ENCODE results near the gene ST7L. TPM values are rescaled to one million over a fixed set of nuclear protein-coding genes. Genes with fewer than 3 reads are reported as not detected.

The ST7L gene
- total and polyA plus RNA-seq, 2 donors (not counting 3 experiments of a cell fraction or from before 2014, with no cell fraction given): 12.3 to 28.4 TPM

DNA sequence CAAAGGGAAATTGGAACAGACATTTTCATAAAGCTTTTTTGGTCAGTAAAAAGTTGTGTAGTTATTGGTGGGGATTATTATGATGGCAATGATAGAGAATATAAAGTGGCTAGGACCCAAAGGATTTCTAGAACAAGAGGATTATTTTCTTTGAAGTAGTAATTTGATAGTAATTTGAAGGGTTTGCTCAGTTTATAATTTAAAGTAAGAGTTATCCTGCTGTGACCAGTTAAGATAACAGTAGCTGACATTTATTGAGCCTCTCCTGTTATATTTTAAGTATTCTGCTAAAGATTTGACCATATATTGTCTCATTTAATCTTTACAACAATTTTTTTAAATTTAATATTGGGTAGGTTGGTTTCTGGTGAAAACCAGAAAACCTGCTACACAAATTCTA lies 15.4 kb upstream of the ST7L start:
- FAIRE-seq (no peak), DNase-seq (ENCODE audit: low read depth, low spot score) (no peak)
- H3K4me1 ChIP-seq (ENCODE audit: control insufficient read depth, extremely low read depth, insufficient read depth, low read length): peaks cover 24% of the 10 kb centered on the region
- TF ChIP-seq GATA2 (IDR thresholded peaks at IDR 0.05; ENCODE audit: insufficient read depth, insufficient read length, low read depth, low read length) (no peak), CTCF (IDR thresholded peaks at IDR 0.05; ENCODE audit: extremely low read depth in 1 of 2, insufficient read depth in 1 of 2, low read depth in 1 of 2, low read length in 2 of 2) (no peak), FOS (IDR thresholded peaks at IDR 0.05; ENCODE audit: borderline replicate concordance, insufficient read depth, low read length) (no peak), POLR2A (IDR thresholded peaks at IDR 0.05; ENCODE audit: low read depth, low read length) (no peak), JUN (IDR thresholded peaks at IDR 0.05; ENCODE audit: borderline replicate concordance, insufficient read depth, insufficient read length, low read depth) (no peak), MAX (IDR thresholded peaks at IDR 0.05; ENCODE audit: insufficient read depth, insufficient read length) (no peak), POLR2AphosphoS5 (IDR thresholded peaks at IDR 0.05; ENCODE audit: insufficient read depth, low read depth, low read length) (no peak), EZH2 (IDR thresholded peaks at IDR 0.05; ENCODE audit: borderline replicate concordance, low read depth, low read length, severe bottlenecking) (no peak), MYC (IDR thresholded peaks at IDR 0.05; ENCODE audit: low read depth, low read length) (no peak)
- no peaks in the 10 kb centered on the region for H3K9me1 ChIP-seq (replicated peaks; ENCODE audit: control insufficient read depth, extremely low read depth, insufficient read depth, low read length)
- intact Hi-C loops (cut with micrococcal nuclease): no loop called here
- BruUV-seq (replicated peaks): no TSS peak
- no peaks in the 10 kb centered on the region for H3K27me3 ChIP-seq (ENCODE audit: control insufficient read depth in 2 of 2, insufficient read depth in 2 of 2, low read length in 2 of 2)
- H3K4me2 ChIP-seq (ENCODE audit: insufficient read depth, low read length): no peak overlapping the region
- no peak overlapping the region for H3K27ac ChIP-seq (ENCODE audit: insufficient read depth, low read depth, low read length)
- dilution Hi-C loops (cut with MboI; ENCODE audit: extremely low pct_ligation_motif_present, low sequenced_read_pairs): no loop called here
- H4K20me1 ChIP-seq (replicated peaks; ENCODE audit: control insufficient read depth, extremely low read depth, insufficient read depth, low read length): peaks cover 17% of the 10 kb centered on the region
- H3K4me3 ChIP-seq (replicated peaks in 1 of 3; ENCODE audit: insufficient read depth in 1 of 3, low read depth in 1 of 3, low read length in 3 of 3): no peak overlapping the region
- no peak overlapping the region for H3K9ac ChIP-seq (replicated peaks; ENCODE audit: extremely low read depth, insufficient read depth, low read length)
- H3K9me3 ChIP-seq (replicated peaks; ENCODE audit: control insufficient read depth, insufficient read depth, low read length): no peaks in the 10 kb centered on the region
- H2AFZ ChIP-seq (ENCODE audit: low read depth, low read length): no peak overlapping the region
- CTCF ChIA-PET: no interaction called here
- H3K79me2 ChIP-seq (ENCODE audit: control insufficient read depth, insufficient read depth, low read length): peaks cover 99% of the 10 kb centered on the region
- H3K36me3 ChIP-seq (ENCODE audit: control insufficient read depth in 2 of 2, extremely low read depth in 1 of 2, insufficient read depth in 2 of 2, low read length in 2 of 2): peaks cover 0 to 1% of the 10 kb centered on the region in 2 experiments
- POLR2A ChIA-PET: no interaction called here
